ENCODE measurements around the gene PRKCE.

PRKCE gene

DNA sequence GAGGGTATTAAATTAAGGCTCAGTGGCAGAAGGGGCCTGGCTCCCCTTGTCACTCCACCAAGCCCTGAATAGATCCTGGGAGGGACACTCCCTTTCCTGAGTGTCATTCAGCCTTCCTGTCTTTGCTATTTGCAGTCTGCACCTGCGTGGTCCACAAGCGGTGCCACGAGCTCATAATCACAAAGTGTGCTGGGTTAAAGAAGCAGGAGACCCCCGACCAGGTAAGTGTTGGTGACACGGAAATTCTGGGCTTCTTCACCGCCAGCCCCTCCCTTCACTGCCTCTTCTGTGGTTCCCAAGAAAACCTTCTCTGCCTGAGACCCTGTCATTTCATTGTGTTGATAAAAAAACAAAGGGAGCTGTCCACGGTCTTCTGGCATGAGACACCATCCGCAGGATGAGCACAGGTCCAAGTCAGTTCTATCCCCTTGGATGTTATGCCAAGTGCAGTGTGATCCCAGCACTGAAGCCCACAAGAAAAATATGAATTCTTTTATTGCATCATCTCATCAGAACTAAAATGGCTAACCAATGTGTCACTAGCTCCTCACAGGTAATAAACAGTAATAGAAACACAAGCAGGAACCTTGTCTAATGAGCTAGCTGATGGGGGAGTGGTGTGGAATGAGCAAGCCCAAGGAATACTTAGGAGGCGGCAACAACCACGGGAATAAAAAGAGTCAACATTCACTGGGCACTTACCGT lies 328.8 kb downstream of the PRKCE start:
- no peak for DNase-seq (ENCODE audit: low spot score)
- TF ChIP-seq, protein P1, sequence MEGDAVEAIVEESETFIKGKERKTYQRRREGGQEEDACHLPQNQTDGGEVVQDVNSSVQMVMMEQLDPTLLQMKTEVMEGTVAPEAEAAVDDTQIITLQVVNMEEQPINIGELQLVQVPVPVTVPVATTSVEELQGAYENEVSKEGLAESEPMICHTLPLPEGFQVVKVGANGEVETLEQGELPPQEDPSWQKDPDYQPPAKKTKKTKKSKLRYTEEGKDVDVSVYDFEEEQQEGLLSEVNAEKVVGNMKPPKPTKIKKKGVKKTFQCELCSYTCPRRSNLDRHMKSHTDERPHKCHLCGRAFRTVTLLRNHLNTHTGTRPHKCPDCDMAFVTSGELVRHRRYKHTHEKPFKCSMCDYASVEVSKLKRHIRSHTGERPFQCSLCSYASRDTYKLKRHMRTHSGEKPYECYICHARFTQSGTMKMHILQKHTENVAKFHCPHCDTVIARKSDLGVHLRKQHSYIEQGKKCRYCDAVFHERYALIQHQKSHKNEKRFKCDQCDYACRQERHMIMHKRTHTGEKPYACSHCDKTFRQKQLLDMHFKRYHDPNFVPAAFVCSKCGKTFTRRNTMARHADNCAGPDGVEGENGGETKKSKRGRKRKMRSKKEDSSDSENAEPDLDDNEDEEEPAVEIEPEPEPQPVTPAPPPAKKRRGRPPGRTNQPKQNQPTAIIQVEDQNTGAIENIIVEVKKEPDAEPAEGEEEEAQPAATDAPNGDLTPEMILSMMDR (IDR thresholded peaks at IDR 0.05; ENCODE audit: extremely low read depth, missing control alignments): no peak

DNA sequence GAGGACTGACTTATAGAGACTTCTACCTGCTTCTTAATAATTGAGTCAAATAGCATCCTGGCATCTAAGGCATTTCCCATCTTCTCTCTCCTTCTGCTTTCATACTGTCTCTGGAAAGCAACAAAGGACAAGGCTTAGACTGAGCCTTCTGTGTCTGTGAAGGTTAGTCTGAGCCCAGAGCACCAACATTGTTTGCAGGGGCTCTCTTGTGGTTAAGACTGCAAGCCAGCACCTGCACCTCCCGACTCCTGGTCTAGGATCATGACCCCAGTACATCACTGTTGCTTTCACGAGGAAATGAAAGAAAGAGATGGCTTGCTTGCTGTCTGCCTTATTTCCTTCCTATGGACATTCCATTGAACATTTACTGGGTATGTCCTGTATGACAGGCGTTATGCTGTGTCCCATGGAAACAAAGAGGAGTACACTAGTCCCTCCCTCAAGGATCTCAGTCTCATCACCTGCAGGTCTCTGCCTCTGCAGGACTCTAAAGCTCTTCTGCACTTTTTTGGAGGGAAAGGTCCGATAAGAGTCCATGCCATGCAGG lies 330.0 kb downstream of the PRKCE start:
- DNase-seq (ENCODE audit: low spot score): no peak

DNA sequence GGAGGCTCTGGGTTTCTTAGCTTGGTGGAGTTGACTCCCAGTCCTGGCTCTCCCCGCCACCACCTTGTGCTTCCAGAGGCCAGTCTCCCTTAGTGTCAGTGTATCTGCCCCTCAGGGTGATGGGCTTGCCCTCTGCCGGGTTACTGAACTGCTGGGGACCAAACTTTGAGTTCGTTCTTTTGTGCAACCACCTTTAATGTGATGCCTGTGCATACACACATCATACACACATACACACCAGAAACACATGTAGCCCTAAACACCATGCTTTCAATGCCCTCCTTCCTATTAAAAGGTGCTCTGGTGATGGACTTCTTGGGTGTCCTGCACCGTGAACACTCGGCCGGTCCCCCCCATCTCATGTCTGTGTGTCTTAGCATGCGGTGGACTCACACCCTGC lies 330.6 kb downstream of the PRKCE start:
- DNase-seq (ENCODE audit: low spot score): no peak
- TF ChIP-seq, protein P1 (IDR thresholded peaks at IDR 0.05; ENCODE audit: extremely low read depth, missing control alignments): no peak

More for the DNA sequence above, 330.0 kb downstream of the PRKCE start:
- TF ChIP-seq, protein P1 (IDR thresholded peaks at IDR 0.05; ENCODE audit: extremely low read depth, missing control alignments): no peak

DNA sequence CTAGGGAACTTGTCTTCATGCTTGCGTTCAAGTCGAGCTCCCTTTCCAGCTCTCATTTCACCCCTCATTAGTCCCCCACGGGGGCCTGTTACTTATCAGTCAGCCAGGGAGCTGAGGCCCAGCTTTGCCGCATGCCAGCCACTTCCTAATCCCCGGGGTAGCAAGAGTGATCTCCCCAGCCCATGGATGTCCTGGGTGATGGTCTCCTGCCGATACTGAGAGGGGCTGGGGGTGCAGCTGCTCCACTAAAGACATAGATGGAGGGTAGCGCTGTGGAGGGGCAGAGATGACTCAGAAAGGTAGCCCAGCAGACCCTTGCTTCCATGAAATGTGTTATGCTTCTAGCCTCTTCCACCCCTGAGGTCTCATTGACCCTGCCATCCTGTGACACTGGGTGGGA lies 331.7 kb downstream of the PRKCE start:
- TF ChIP-seq, protein P1 (IDR thresholded peaks at IDR 0.05; ENCODE audit: extremely low read depth, missing control alignments): no peak
- no peak for DNase-seq (ENCODE audit: low spot score)

DNA sequence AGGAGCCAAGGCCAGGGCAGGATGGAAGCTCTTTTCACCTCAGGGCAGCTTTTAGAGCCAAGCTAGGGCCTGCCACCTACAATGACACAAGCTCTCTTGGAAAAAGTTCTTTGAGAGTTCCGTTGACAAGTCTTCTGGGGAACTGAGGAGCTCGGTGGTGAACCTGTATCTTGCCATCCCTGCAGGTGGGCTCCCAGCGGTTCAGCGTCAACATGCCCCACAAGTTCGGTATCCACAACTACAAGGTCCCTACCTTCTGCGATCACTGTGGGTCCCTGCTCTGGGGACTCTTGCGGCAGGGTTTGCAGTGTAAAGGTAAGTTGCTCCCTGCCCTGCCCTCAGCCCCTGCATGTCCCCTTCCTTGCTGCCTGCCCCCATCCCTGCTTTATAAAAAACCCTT lies 332.9 kb downstream of the PRKCE start:
- TF ChIP-seq, protein P1 (IDR thresholded peaks at IDR 0.05; ENCODE audit: extremely low read depth, missing control alignments): no peak
- DNase-seq (ENCODE audit: low spot score): no peak

DNA sequence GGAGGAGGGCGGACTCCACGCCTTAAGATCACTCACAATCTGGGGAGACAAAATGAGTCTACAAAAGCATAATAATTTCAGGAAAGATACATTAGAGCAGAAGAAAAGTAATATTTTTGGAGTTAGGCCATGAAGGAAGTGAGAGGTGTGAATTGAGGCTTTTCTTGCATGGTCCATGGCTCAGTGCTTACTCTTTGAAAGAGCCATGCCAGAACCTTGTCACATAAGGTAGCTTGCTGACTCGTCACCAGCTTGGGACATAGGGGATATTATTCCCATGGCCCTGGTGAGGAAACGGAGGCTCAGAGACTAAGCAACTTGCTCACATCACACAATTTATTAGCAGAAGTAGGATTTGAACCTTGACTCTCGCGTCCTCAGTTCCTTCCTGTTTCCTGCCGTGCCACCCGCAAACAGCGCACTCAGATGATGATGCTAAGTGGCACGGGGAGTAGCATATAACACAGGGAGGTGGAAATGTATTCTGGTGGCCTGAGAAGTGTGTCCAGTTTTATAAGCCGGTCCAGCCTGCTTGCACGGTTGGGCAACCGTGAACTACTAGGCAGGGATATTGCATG lies 333.5 kb downstream of the PRKCE start:
- DNase-seq (ENCODE audit: low spot score): no peak
- TF ChIP-seq, protein P1 (IDR thresholded peaks at IDR 0.05; ENCODE audit: extremely low read depth, missing control alignments): no peak

DNA sequence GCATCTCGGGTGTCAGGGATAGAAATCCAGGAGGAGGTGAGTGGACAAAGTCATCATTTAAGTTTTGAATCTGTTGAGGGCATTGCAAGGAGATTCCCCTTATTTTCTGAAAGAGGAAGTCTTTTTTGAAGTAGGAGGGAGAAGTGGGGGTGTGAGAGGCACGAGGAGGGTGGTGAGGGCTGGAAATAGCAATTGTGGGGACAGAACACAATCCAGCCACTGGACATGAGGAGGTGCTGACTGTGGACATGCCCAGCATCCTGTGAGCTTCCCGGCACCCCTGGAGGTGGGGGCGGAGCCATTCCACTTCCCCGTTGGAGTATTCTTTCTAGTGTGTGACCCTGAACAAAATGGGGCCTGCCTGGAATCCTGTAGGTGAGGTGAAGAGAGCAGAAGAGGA lies 335.0 kb downstream of the PRKCE start:
- TF ChIP-seq, protein P1 (IDR thresholded peaks at IDR 0.05; ENCODE audit: extremely low read depth, missing control alignments): no peak
- no peak for DNase-seq (ENCODE audit: low spot score)

All from GM20000 (cell line).